ENCODE results near the gene OR51V1.
"Not testable (repeated sequence)": the region's sequence is repeated elsewhere in the genome, so short reads cannot be mapped to it uniquely, and the experiment has no call there.

Gene OR51V1

DNA sequence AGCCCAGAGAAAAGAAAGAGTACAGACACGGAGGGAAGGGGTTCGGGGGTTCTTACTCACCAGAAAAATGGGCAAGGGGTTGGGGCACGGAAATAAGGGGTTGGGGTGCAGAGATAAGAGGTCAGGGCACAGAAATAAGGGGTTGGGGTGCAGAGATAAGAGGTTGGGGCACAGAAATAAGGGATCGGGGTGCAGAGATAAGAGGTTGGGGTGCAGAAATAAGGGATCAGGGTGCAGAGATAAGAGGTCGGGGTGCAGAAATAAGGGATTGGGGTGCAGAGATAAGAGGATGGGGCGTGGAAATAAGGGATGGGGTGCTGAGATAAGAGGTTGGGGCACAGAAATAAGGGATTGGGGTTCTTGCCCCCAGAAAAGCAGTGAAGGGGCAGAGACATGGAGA lies 35.7 kb downstream of the OR51V1 start:
- ATAC-seq, DNase-seq: not testable (repeated sequence)

DNA sequence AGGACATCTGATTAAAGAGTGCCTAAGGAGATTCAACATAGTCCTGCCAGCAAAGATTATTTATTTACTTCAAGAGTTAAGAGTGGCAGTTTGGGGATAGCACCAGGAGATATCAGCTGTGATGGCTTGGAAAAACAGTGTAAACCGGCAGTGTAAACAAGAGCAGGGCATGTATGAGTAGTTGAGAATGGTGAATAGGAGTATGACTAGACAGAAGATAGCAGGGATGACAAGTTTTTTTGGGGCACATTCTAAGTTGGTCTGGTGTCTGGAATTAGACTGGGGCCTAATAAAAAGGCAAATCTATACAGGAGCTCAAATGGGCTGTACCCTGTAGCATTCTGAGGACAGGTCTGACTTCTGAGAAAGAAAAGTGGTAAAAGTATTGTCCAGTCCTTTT lies 39.4 kb downstream of the OR51V1 start:
- DNase-seq, ATAC-seq: not testable (repeated sequence)

DNA sequence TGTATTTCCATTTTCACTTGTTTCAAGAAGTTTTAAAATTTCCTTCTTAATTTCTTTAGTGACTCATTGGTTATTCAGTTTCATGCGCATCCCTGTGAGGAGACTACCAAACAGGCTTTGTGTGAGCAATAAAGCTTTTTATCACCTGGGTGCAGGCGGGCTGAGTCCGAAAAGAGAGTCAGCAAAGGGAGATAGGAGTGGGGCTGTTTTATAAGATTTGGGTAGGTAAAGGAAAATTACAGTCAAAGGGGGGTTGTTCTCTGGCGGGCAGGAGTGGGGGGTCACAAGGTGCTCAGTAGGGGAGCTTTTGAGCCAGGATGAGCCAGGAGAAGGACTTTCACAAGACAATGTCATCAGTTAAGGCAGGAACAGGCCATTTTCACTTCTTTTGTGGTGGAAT lies 40.3 kb downstream of the OR51V1 start:
- ATAC-seq, DNase-seq: not testable (repeated sequence)

DNA sequence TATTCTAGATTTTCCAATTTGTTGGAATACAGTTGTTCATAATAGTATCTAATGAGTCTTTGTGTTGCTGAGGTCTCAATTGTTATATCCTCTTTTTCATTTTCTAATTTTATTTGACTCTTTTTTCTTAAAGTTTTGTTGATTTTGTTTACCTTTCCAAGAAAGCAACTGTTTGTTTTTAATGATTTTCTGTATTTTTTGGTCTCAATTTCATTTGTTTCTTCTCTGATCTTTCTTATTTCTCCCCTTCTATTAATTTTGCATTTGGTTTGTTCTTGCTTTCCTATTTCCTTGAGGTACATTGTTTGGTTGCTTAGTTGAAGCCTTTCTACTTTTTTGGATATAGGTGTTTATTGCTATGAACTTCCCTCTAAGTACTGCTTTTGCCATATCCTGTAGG lies 40.7 kb downstream of the OR51V1 start:
- ATAC-seq (no peak), DNase-seq (no peak)

DNA sequence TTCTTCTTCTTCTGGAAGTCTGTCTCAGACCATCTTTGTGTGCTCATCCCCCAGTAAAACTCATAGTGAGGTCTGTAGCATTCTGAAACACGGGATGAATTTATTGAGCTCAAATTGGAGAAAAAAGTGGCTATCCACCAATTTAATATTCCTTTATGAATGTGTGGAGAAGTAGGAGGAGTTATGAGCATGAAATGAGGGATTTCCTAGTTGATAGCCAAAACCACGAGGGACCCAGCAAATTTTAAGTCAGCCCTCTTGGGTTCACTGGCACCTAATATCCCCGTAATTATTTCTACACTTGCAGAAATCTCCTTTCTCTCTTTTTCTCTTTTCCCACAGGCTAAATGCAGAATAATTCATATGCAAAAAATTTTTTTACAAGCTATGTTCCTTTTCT lies 45.8 kb downstream of the OR51V1 start, which contains the start of gene OR52A1:
Gene OR52A1, minus strand, starts transcription at position 101 of the 400 bp plus-strand sequence. CDS start 2,388 bp downstream, outside the sequence.
- no peak for ATAC-seq
- DNase-seq, result no peak

DNA sequence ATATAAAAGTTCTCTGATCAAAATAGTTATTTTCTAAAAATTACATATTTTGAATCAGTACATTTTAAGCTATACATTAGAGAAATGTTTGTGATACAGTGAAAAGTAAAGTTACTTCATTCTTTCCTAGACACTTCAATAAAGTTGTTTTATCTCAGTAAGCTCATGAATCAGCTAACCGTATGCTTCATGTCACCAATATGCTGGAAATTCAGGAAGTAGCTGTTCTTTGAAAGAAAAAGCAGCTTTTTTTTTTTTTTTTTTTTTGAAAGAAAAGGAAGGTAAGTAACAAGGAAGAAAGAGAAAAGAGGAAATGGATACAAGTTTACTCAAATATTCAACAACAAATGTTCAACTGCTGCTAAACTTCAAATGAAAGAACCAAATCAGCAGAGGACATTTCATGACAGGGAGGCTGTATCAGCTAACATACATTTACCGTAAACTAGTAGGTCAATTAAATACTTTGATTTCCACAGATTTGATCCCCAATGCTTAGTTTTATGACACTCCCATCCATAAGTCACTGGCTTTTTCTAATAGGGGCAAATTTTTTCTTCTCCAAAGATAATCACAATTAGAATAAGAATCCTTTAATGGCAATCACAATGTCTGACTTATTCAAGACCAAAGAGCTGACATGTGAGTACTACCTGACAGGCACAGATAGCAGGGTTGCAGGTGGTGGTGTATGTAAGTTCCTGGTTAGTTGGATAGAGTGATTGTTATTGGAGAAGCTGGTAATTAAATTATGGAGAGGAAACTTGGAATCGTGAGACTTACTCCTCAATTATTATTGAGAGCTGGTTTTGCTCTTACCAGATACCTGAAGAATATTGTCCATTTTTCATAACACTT lies 46.7 kb downstream of the OR51V1 start:
- no peak for ATAC-seq
- no peak for DNase-seq

DNA sequence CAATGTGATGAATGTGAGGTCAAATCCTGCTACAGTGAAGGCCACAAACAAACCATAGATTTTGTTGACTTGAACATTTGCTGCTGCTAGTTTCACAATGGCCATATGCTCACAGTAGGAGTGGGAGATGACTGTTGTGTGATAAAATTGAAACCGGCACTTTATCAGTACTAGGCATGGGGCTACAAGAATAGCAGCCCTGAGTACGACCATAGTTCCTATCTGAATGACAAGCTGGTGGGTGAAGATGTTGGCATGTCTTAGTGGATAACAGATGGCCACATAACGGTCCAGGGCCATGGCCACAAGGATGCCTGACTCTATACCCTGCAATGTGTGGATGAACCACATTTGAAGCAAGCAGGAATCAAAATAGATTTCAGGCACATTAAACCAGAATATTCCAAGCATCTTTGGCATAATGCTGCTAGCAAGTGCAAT lies 48.7 kb downstream of the OR51V1 start:
- DNase-seq, result no peak
- no peak for ATAC-seq
